Erythroblast (primary cell): ENCODE results near the gene PABPC1L.

Experiments
- GATA1 ChIP-seq: IDR thresholded peaks from 2 replicates; pipeline ENCODE4 v1.6.1; 2011; ENCODE audit warnings: low read depth, mild to moderate bottlenecking, control low read depth, low read length, moderate library complexity
- POLR2A ChIP-seq: IDR thresholded peaks from 2 replicates; pipeline ENCODE4 v1.6.1; 2011; ENCODE audit warnings: mild to moderate bottlenecking, low read length

- TF ChIP-seq POLR2A (no peak), GATA1 (no peak)
These were observed 23.0 kb upstream of the PABPC1L start for GRCh38 chr20:44886828-44887227.
